8988T (cell line): ENCODE results near the gene GALNT18.
A peak's percentile ranks its signal among the peaks of the same experiment; 100 is the strongest.

Experiments used
- DNase-seq: peaks from one replicate; pipeline ENCODE4 v3.0.0; 2011

Gene GALNT18

GRCh38 chr11:11401960-11402535 is 219.8 kb downstream of the GALNT18 start:
- no peak for DNase-seq

- peak; percentile 49 for DNase-seq
Observed at GRCh38 chr11:11400635-11401232, 221.1 kb downstream of the GALNT18 start.

- DNase-seq = no peak
Observed at GRCh38 chr11:11400121-11400520, 221.7 kb downstream of the GALNT18 start.

DNA sequence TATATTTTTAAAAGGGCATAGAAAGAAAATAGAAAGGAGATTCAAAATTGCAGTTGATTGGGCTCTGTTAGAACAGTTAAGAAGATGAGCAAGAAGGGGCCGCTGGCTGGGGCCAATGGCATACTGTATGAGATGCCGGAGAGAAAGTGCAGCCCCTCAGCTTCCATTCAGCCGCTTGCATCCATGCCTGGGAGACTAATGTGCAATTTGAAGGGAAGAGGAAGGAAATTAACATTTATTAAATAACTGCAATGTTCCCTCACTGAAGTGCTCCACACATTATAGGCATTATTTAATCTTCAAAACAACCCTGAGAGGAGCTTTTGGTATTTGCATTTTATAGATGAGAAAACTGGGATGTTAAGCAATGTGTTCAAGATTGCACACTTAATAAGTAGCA is 224.0 kb downstream of the GALNT18 start:
- DNase-seq = no peak

- DNase-seq = no peak
Observed at GRCh38 chr11:11397036-11397415, 224.8 kb downstream of the GALNT18 start.

DNA sequence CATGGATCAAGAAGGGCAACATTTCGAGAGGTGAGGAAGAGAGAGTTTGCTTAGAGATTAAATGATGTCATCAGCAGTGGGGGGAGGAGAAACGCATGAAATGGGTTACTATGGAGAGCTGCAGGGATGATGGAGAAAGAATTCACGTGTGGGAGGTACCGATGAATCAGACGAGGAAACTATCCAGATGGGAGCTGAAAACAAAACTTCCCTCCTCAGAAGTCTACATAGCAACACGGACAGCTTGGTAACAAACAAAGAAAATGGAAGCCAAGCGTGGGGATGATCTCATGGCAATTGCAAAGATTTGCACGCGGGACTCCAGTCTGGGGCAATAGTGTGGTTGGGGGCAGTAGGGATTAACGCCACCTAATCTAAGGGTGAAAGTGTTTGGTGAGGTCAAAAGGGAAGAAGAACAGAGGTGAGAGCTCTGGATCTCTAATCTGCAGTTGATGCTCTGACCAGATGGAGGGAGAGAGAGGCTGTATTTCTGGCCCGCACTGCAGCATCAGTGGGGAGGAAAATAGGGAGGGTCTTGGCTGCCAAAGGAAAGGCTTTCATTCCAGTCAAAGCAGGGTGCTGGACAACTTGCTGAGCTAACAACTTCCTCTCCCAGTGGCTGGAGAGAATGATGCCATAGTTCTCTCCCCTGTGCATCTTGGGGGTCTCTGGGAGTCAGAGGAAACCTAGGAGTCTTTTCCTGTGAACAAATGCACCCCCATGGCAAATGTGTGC is 225.3 kb downstream of the GALNT18 start:
- no peak for DNase-seq

DNA sequence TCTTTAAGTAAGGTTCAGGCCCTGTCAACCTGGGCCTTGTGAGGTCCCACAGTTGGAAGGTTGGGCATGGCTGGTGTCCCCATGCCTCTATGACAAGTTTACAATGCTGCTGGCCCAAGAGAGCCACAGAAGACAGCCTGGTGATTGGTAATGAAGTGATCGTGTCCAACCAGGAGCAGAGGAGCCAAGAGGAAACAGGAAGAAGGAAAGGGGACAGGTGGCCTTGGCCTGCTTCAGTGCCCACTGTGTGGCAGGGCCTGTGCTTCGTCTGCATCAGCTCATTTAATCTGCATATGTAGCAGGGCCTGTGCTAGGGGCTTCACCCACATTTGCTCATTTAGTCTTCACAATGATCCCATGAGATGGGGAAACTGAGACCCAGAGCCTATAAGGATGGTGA is 226.7 kb downstream of the GALNT18 start:
- DNase-seq = no peak

- no peak for DNase-seq
Observed at GRCh38 chr11:11394241-11394640, 227.6 kb downstream of the GALNT18 start.

- DNase-seq = no peak
Observed at GRCh38 chr11:11391796-11392463, 229.9 kb downstream of the GALNT18 start.

DNA sequence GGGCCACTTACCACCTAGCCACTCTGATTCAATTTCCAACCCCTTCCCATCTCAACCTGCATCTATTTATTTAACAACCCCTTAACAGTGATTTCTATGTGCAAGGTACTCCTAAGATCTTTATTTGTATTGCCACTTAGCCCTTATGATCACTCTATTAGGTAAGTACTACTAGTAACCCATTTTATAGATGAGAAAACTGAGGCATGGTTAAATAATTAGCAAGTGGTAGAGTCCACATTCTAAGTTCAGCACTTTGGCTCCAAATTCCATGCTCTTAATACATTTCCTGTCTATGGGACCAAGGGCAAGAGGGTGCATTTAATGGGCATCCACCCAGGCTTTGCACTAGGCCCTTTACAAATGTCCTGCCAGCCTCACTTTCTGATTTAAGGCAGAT is 230.6 kb downstream of the GALNT18 start:
- DNase-seq = no peak

GRCh38 chr11:11390068-11390771 is 231.6 kb downstream of the GALNT18 start:
- no peak for DNase-seq

- DNase-seq = no peak
Observed at GRCh38 chr11:11389238-11389637, 232.6 kb downstream of the GALNT18 start.

GRCh38 chr11:11387622-11388305 is 234.0 kb downstream of the GALNT18 start:
- DNase-seq = no peak

DNA sequence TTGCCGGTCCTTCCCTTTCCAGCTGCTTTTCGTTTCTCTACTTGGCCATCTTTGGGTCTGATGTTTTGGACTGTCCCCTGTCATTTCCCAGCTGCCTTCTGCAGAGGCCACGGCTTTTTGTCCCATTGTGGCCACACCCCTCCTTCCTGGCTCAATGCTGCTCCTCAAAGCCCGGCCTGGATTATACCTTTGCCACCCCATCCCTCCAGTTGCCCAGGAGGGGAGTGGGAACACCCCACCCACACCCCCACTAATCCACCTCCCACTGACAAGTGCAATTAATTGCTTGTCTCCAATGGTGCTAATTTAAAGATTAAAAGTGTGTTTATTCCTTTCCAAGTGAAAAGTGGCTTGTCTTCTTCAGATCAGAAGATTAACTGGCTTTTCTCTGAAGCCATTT is 234.6 kb downstream of the GALNT18 start:
- DNase-seq = no peak

- DNase-seq = no peak
Observed at GRCh38 chr11:11384829-11385228, 237.0 kb downstream of the GALNT18 start.

GRCh38 chr11:11383995-11384394 is 237.8 kb downstream of the GALNT18 start:
- no peak for DNase-seq

- DNase-seq = no peak
Observed at GRCh38 chr11:11382858-11383532, 238.8 kb downstream of the GALNT18 start.

DNA sequence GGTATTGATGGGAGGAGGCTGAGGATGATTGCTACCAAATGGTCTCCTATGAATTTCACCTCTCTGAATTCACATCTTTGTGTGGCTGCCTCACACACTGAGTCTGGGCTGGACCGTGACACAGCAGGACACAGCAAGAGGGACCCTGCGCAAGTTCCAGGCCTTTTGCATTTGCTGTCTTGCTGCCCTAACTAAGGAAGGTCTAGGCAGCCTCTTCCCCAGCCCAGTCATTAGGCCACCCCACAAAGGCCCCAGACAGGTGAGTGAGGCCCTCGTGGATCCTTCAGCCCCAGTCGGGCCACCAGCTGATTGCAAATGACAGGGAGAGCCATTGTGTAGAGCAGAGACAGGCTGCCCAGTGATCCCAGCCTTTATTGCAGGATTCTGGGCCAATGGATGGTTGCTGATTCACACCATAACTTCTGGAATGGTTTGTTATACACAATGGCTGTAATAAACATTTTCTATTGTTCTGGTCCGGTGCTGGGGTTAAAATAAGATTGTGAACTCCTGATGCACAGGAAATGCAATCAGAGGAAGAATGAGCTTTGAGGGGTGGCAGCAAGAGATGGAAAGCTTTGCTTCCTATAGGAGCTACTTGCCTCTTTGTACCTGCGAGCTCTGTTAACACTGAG is 240.2 kb downstream of the GALNT18 start:
- DNase-seq = no peak

DNA sequence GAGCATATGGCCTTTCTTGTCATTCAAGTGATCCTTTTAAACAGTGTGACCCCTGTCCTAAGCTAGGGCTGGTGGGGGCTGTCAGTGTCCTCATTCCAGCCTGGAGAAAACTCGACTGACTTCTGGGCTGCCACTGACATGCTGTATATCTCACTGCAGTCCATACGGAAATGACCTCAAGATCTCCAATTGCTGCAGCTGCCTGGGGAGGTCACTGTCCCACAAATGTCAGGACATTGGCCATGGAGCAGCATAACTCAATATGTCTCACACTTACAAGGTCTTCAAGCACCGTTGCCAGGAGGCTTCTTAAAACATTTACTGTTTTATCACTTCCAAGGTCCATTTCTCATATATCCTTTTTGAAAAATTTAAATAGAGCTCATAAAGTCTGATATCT is 240.9 kb downstream of the GALNT18 start:
- no peak for DNase-seq

DNA sequence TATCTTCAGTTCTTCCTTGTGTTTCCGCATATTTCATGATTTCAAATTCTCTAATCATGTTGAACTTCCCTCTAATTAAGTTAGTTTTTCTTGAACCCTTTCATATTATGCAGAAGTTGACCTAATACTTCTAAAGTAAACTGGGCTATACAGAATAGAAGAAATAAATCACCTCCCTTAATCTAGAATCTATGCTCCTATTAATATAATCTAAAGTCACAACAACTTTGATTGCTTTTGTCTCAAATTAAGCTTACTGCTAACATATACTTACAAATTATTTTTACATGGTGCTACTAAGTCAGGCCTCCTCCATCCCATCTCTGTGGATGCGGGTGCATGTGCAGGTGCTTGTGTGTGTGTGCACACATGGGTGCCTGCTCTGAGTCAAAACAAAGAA is 241.5 kb downstream of the GALNT18 start:
- no peak for DNase-seq

GRCh38 chr11:11379661-11380060 is 242.1 kb downstream of the GALNT18 start:
- no peak for DNase-seq
